DND-41 (cell line): Measurements from ENCODE around the gene TTLL11.
"Not testable (repeated sequence)": the region's sequence is repeated elsewhere in the genome, so short reads cannot be mapped to it uniquely, and the experiment has no call there.

Experiments
- ATAC-seq: fragments of 200-7000 bp; cut with Tn5 transposase; 3 replicates; pipeline ENCODE4 v1.9.1; 2021; ENCODE audit warnings: low read depth; ENCODE audit not compliant: insufficient read depth
- DNase-seq: peaks from one replicate; pipeline ENCODE4 v3.0.0-alpha.2; 2020
- H2AFZ ChIP-seq: 2 replicates; pipeline ENCODE4 v1.6.0; 2012; ENCODE audit warnings: low read depth, low read length
- H3K27ac ChIP-seq: 2 replicates; pipeline ENCODE4 v1.5.1; 2012; ENCODE audit warnings: low read length, inconsistent platforms
- H3K27me3 ChIP-seq: fragments of 200-600 bp; sonication (generic); 2 replicates; pipeline ENCODE4 v1.6.0; 2012; ENCODE audit warnings: low read length, mild to moderate bottlenecking, inconsistent platforms; ENCODE audit not compliant: insufficient read depth, poor library complexity
- H3K36me3 ChIP-seq: 2 replicates; pipeline ENCODE4 v1.5.1; 2012; ENCODE audit warnings: low read length, inconsistent platforms; ENCODE audit not compliant: insufficient read depth
- H3K4me1 ChIP-seq: 2 replicates; pipeline ENCODE4 v1.5.1; 2012; ENCODE audit warnings: mild to moderate bottlenecking, low read length; ENCODE audit not compliant: insufficient read depth
- H3K4me2 ChIP-seq: 2 replicates; pipeline ENCODE4 v1.6.0; 2012; ENCODE audit warnings: mild to moderate bottlenecking, moderate library complexity, low read length, inconsistent platforms; ENCODE audit not compliant: insufficient read depth
- H3K4me3 ChIP-seq, 2 experiments: fragments of 200-600 bp in 1 of 2; shearing (Covaris generic) in 1 of 2; 2 replicates each; pipeline ENCODE4 v1.5.1; 2012 to 2016; ENCODE audit warnings: inconsistent platforms in 2 of 2, low read length in 2 of 2, mild to moderate bottlenecking in 2 of 2, low read depth in 1 of 2, moderate library complexity in 1 of 2
- H3K79me2 ChIP-seq: 2 replicates; pipeline ENCODE4 v1.6.0; 2012; ENCODE audit warnings: low read length, inconsistent platforms; ENCODE audit not compliant: insufficient read depth
- H3K9ac ChIP-seq: 2 replicates; pipeline ENCODE4 v1.6.0; 2012; ENCODE audit warnings: low read depth, mild to moderate bottlenecking, inconsistent platforms, low read length, moderate library complexity
- H3K9me3 ChIP-seq: 2 replicates; pipeline ENCODE4 v1.5.1; 2012; ENCODE audit warnings: low read length, moderate library complexity, mild to moderate bottlenecking, inconsistent platforms; ENCODE audit not compliant: insufficient read depth, severe bottlenecking
- H4K20me1 ChIP-seq: 2 replicates; pipeline ENCODE4 v1.6.0; 2012; ENCODE audit warnings: low read length; ENCODE audit not compliant: insufficient read depth
- CTCF ChIP-seq: IDR thresholded peaks from 2 replicates; pipeline ENCODE4 v1.5.1; 2012; ENCODE audit warnings: borderline replicate concordance, low read length, moderate library complexity, mild to moderate bottlenecking; ENCODE audit not compliant: poor library complexity, severe bottlenecking; ENCODE audit errors: extremely low read depth
- EZH2 ChIP-seq: IDR thresholded peaks from 3 replicates; pipeline ENCODE4 v1.6.1; 2012; ENCODE audit warnings: borderline replicate concordance, low read depth, mild to moderate bottlenecking, moderate library complexity, low read length, inconsistent platforms; ENCODE audit not compliant: severe bottlenecking

TTLL11 gene

GRCh38 chr9:122070728-122071515 is 22.2 kb downstream of the TTLL11 start:
- Histone ChIP-seq H3K36me3 (no peaks in the 10 kb centered on the region), H3K27ac (no peak overlapping the region), H3K9me3 (no peaks in the 10 kb centered on the region), H4K20me1 (peaks cover 5% of the 10 kb centered on the region; the same call in 1 of the 2 replicates), H3K79me2 (no peaks in the 10 kb centered on the region), H3K4me2 (no peak overlapping the region), H3K4me3 (no peak overlapping the region), H3K9ac (no peak overlapping the region), H3K4me1 (no peaks in the 10 kb centered on the region), H2AFZ (no peak overlapping the region), H3K27me3 (no peaks in the 10 kb centered on the region)
- TF ChIP-seq CTCF (no peak), EZH2 (no peak)
- ATAC-seq: no peak
- DNase-seq: no peak

- ATAC-seq, H2AFZ ChIP-seq, H4K20me1 ChIP-seq, H3K4me2 ChIP-seq, H3K79me2 ChIP-seq, H3K9me3 ChIP-seq, H3K4me1 ChIP-seq, H3K27me3 ChIP-seq, H3K27ac ChIP-seq, H3K4me3 ChIP-seq, H3K36me3 ChIP-seq, H3K9ac ChIP-seq, DNase-seq: not testable (repeated sequence)
Observed at GRCh38 chr9:122066680-122067079, 26.4 kb downstream of the TTLL11 start.

GRCh38 chr9:122065923-122066629 is 27.0 kb downstream of the TTLL11 start:
- H4K20me1 ChIP-seq: 0 out of 2 replicates have a peak, but pooled peaks cover 5% of the 10 kb centered on the region
- no peak overlapping the region for H3K27ac ChIP-seq
- H3K27me3 ChIP-seq: no peaks in the 10 kb centered on the region
- ATAC-seq (no peak), DNase-seq (no peak)
- TF ChIP-seq CTCF (no peak), EZH2 (no peak)
- no peak overlapping the region for H3K4me3 ChIP-seq
- no peaks in the 10 kb centered on the region for H3K9me3 ChIP-seq
- no peak overlapping the region for H3K4me2 ChIP-seq
- no peak overlapping the region for H3K9ac ChIP-seq
- H3K4me1 ChIP-seq: no peaks in the 10 kb centered on the region
- H2AFZ ChIP-seq: no peak overlapping the region
- H3K36me3 ChIP-seq: no peaks in the 10 kb centered on the region
- no peaks in the 10 kb centered on the region for H3K79me2 ChIP-seq

GRCh38 chr9:122060481-122060880 is 32.6 kb downstream of the TTLL11 start:
- H3K4me2 ChIP-seq: no peak overlapping the region
- H4K20me1 ChIP-seq: peaks cover 9% of the 10 kb centered on the region; the same call in 1 of the 2 replicates
- H3K27me3 ChIP-seq: no peaks in the 10 kb centered on the region
- no peak for DNase-seq
- no peak for TF ChIP-seq EZH2
- TF ChIP-seq CTCF: no peak
- ATAC-seq: no peak
- H3K9me3 ChIP-seq: no peaks in the 10 kb centered on the region
- no peaks in the 10 kb centered on the region for H3K36me3 ChIP-seq
- H3K27ac ChIP-seq: no peak overlapping the region
- no peak overlapping the region for H3K9ac ChIP-seq
- H3K4me3 ChIP-seq: no peak overlapping the region
- H2AFZ ChIP-seq: no peak overlapping the region
- H3K79me2 ChIP-seq: no peaks in the 10 kb centered on the region
- no peaks in the 10 kb centered on the region for H3K4me1 ChIP-seq
